Central memory CD8-positive, alpha-beta T cell (primary cell): ENCODE data around the gene C21orf58.
A peak's percentile ranks its signal among the peaks of the same experiment; 100 is the strongest.

Experiments
- ATAC-seq: fragments of 150-1000 bp; cut with Tn5 transposase; replicated peaks from 2 replicates; pipeline ENCODE4 v1.10.0; 2022; ENCODE audit warnings: mild to moderate bottlenecking, moderate FRiP score, moderate number of reproducible peaks; ENCODE audit not compliant: poor library complexity, severe bottlenecking; ENCODE audit errors: extremely low read depth
- DNase-seq, 2 donors: peaks; one replicate each; pipeline ENCODE4 v3.0.0; 2021; ENCODE audit warnings: low spot score in 2 of 2
- H3K27ac Mint-ChIP-seq: one replicate; pipeline ENCODE4 v1.8.0; 2022; ENCODE audit warnings: low read depth, mild to moderate bottlenecking, moderate library complexity, mixed read lengths
- H3K27me3 Mint-ChIP-seq: one replicate; pipeline ENCODE4 v1.8.0; 2022; ENCODE audit warnings: mixed read lengths
- H3K36me3 Mint-ChIP-seq: one replicate; pipeline ENCODE4 v1.8.0; 2022; ENCODE audit warnings: mild to moderate bottlenecking, moderate library complexity, mixed read lengths; ENCODE audit not compliant: insufficient read depth
- H3K4me1 Mint-ChIP-seq: one replicate; pipeline ENCODE4 v1.8.0; 2022; ENCODE audit warnings: mixed read lengths
- H3K4me3 Mint-ChIP-seq: one replicate; pipeline ENCODE4 v1.8.0; 2022; ENCODE audit warnings: mild to moderate bottlenecking, moderate library complexity, mixed read lengths
- H3K9me3 Mint-ChIP-seq: one replicate; pipeline ENCODE4 v1.8.0; 2022; ENCODE audit warnings: mixed read lengths

C21orf58 gene

DNA sequence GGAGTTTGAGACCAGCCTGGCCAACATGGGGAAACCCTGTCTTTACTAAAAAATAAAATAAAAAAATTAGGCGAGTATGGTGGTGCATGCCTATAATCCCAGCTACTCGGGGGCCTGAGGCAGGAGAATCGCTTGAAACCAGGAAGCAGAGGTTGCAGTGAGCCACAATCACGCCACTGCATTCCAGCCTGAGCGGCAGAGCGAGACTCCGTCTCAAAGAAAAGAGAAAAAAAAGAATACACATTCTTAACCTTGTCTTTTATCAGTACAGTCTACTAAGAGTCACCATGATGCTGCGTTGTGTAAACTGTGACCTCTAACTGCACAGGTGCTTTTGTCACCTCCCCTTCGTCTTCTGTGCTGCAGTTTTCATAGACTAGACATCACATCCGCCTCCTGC, 37.5 kb upstream of the C21orf58 start:
- DNase-seq (no peak), ATAC-seq (no peak)
- H3K27ac Mint-ChIP-seq = no peak overlapping the region
- no peaks in the 10 kb centered on the region for H3K27me3 Mint-ChIP-seq
- H3K9me3 Mint-ChIP-seq = no peaks in the 10 kb centered on the region
- H3K4me3 Mint-ChIP-seq = no peak overlapping the region
- peaks cover 36% of the 10 kb centered on the region for H3K36me3 Mint-ChIP-seq
- peaks cover 10% of the 10 kb centered on the region for H3K4me1 Mint-ChIP-seq

DNA sequence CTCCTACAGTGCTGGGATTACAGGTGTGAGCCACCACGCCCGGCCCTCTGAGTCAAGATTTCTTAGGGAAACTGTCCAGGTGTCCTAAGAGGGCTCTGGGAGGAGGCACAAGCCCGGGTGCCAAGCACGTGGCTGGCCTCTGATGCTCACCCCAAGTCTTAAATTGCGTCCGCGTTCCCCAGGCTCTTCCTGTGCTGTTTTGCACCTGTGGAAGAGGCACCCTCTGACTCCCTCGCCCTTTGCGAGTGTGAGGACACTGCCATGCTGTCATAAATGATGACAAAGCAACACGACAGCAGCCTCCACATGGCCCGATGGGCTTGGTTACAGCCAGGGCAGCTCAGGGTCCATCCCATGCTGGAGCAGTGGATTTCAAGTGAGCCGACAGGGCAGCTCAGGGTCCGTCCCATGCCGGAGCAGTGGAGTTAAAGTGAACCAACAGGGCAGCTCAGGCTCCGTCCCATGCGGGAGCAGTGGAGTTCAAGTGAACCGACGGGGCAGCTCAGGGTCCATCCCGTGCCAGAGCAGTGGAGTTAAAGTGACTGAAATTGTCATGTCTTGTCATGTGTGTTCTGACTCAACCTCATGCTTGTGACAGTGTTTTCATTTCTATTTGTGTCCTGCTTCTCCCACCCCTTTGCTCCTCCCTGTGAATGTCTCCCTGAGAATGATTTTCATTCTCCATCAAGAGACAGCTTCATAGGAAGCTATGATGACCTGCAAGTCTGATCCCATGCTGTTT, 34.2 kb upstream of the C21orf58 start:
- Mint-ChIP-seq H3K4me1 (peaks cover 2% of the 10 kb centered on the region), H3K27ac (no peak overlapping the region), H3K4me3 (no peak overlapping the region), H3K9me3 (no peaks in the 10 kb centered on the region), H3K36me3 (peaks cover 38% of the 10 kb centered on the region), H3K27me3 (no peaks in the 10 kb centered on the region)
- ATAC-seq = no peak
- no peak for DNase-seq

DNA sequence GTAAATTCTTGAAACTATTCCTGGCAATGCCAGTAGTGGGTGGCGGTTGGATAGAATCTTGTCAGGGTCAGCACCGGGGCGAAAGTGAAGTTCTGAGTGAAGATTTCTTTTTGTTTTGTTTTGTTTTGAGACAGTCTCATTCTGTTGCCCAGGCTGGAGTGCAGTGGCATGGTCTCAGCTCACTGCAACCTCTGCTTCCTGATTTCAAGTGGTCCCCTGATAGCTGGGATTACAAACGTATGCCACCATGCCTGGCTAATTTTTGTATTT, 33.6 kb upstream of the C21orf58 start:
- no peaks in the 10 kb centered on the region for H3K9me3 Mint-ChIP-seq
- no peaks in the 10 kb centered on the region for H3K4me1 Mint-ChIP-seq
- H3K27ac Mint-ChIP-seq = no peak overlapping the region
- no peak overlapping the region for H3K4me3 Mint-ChIP-seq
- no peaks in the 10 kb centered on the region for H3K27me3 Mint-ChIP-seq
- DNase-seq (no peak), ATAC-seq (no peak)
- peaks cover 38% of the 10 kb centered on the region for H3K36me3 Mint-ChIP-seq

DNA sequence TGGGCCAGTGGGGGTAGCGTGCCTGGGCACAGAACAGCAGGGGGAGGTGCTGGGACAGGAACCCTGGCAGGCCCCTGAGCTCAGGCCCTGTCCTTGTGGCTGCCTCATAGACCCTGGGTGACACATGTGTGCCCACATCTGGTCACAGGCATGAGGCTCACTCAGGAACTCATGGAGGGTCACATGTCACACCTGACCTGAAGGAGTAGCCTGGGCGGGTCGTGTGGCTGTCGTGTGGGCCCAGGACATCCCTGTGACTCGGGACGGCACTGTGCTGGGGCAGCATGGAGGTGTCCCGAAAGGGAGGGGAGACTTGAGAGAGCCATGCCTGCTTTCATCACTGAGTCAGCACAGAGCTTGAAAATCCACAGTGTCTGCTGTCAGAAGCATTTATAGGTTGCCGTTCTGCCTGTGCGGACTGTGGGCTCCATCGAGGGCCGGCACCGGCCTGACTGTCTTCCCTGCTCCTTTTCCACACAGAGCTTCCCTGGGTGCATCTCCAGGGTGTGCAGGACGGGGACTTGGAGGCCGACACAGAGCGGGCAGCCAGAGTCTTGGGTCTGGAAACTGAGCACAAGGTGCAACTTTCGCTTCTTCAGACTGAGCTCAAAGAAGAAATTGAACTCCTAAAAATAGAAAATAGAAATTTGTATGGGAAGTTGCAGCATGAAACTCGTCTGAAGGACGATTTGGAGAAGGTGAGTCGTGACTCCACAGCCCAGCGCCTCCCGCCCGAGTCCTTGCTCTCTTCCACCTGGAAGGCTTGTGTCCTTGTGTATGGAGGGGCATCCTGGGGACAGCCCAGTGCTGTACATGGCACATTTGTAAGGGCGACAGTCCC, 33.0 kb upstream of the C21orf58 start:
- Mint-ChIP-seq H3K36me3 (peaks cover 34% of the 10 kb centered on the region), H3K9me3 (no peaks in the 10 kb centered on the region), H3K27me3 (no peaks in the 10 kb centered on the region), H3K27ac (no peak overlapping the region), H3K4me1 (no peaks in the 10 kb centered on the region), H3K4me3 (no peak overlapping the region)
- DNase-seq (no peak), ATAC-seq (no peak)

DNA sequence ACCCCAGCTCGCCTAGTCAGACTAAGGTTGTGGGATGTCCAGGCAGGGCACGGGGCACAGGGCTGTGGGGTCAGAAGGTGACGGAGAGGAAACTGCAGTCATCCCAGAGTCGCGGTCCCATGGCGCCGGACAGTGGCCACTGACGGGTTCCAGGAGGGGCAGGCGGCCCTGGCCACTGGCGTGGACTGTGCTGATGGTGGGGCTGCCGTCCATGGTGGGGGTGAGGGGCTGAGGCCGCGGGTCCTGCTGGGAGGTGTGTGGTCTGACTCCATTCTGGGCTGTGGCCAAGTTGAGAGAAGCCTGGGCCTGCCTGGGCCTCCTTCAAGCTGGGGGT, 32.3 kb upstream of the C21orf58 start:
- DNase-seq = no peak
- no peaks in the 10 kb centered on the region for H3K27me3 Mint-ChIP-seq
- H3K4me3 Mint-ChIP-seq = no peak overlapping the region
- H3K36me3 Mint-ChIP-seq = peaks cover 35% of the 10 kb centered on the region
- H3K27ac Mint-ChIP-seq = no peak overlapping the region
- H3K4me1 Mint-ChIP-seq = no peaks in the 10 kb centered on the region
- no peaks in the 10 kb centered on the region for H3K9me3 Mint-ChIP-seq
- no peak for ATAC-seq

DNA sequence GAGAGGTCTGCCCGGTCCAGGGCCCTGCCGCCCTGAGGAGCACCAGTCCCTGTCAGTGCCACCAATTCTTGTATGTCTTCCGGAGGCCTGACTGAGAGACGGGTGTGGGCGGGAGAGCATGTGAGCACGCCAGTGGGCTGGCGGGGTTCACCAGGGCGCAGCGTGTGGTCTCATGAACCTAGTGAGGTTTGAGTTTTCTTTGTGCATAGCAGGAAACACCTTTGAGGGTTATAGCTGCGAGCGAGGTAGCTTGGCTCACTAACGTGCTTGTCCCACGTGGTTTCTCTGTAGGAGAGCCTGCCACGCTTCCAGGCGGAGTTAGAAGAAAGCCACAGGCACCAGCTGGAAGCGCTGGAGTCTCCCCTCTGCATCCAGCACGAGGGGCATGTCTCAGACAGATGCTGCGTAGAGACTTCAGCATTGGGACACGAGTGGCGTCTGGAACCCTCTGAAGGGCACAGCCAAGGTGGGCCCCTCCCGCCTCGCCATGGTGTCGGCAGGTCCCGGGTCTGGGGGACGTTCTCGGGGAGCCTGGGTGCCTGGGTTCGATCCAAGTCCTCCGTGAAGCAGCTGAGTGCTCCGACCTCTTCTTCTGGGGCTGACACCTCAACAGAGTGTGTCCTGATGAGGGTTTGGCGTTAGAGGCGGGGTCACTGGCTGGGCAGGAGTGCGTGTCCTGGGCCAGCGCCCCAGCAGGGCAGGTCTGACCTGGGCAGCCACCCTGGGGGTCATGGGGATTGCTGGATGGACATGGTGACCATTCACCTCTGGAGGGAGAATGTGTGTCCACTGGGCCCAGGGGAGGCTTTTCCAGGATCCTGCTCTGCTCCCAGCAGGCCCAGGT, 31.7 kb upstream of the C21orf58 start:
- Mint-ChIP-seq H3K27ac (no peak overlapping the region), H3K9me3 (no peaks in the 10 kb centered on the region), H3K36me3 (peaks cover 38% of the 10 kb centered on the region), H3K4me3 (no peak overlapping the region), H3K27me3 (no peaks in the 10 kb centered on the region), H3K4me1 (no peaks in the 10 kb centered on the region)
- no peak for DNase-seq
- peak; percentile 10 for ATAC-seq

DNA sequence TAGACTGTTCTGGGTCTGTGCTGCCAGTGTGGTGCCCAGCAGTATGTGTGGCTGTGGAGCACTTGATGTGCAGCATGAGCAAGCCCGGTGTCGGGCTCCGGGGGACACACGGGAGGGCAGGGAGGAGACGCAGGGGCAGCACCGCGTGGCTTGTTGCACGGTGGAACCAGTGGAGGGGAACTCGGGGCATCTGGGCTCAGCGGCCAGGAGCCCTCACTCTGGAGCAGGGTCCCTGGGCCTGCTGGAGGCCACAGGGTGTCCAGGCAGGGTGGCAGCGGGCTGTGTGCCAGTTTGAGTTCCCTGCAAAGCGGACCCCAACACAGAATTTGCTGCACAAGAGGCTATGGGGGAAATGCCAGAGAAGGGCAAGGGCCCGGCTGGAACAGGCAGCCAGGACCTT, 30.8 kb upstream of the C21orf58 start:
- no peak overlapping the region for H3K27ac Mint-ChIP-seq
- DNase-seq (no peak), ATAC-seq (no peak)
- H3K4me3 Mint-ChIP-seq = no peak overlapping the region
- no peaks in the 10 kb centered on the region for H3K4me1 Mint-ChIP-seq
- no peaks in the 10 kb centered on the region for H3K9me3 Mint-ChIP-seq
- no peaks in the 10 kb centered on the region for H3K27me3 Mint-ChIP-seq
- peaks cover 35% of the 10 kb centered on the region for H3K36me3 Mint-ChIP-seq

DNA sequence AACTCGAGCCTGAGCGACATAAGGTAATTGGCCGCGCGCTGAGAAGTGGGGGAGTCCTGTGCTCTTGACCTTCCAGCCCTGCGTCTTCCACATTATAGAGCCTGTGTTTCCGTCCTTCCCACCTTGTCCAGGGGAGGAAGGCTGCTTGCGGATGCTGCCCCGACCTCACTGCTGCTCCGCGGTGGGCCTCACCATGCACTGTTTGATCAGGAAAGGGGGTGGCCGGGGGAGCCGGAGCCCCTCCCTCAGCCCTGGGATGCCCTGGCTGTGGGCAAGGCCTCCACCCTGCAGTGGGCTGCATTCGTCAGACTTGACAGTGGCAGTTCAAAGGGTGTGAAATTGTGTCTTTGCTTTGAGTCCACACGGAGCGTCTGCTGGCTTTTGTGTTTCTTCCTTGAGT, 30.4 kb upstream of the C21orf58 start:
- H3K27me3 Mint-ChIP-seq = no peaks in the 10 kb centered on the region
- H3K9me3 Mint-ChIP-seq = no peaks in the 10 kb centered on the region
- H3K36me3 Mint-ChIP-seq = peaks cover 33% of the 10 kb centered on the region
- ATAC-seq = no peak
- H3K4me3 Mint-ChIP-seq = no peak overlapping the region
- DNase-seq = no peak
- no peaks in the 10 kb centered on the region for H3K4me1 Mint-ChIP-seq
- H3K27ac Mint-ChIP-seq = no peak overlapping the region

DNA sequence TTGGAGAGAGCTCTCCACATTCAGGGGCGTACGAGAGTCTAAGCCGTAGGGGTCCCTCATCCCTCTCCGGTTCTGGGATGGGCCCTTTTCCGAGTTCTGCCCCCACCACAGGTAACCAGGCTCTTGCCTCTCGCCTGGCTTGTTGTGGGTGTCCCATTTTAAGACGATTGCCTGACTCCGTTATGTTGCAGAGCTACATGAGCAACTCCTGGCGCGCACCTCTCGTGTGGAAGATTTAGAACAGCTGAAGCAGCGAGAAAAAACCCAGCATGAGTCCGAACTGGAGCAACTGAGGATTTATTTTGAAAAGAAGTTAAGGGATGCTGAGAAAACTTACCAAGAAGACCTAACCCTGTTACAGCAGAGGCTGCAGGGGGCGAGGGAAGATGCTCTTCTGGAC, 29.2 kb upstream of the C21orf58 start:
- Mint-ChIP-seq H3K36me3 (peaks cover 33% of the 10 kb centered on the region), H3K27ac (no peak overlapping the region), H3K4me3 (no peak overlapping the region), H3K4me1 (no peaks in the 10 kb centered on the region), H3K9me3 (no peaks in the 10 kb centered on the region), H3K27me3 (no peaks in the 10 kb centered on the region)
- no peak for DNase-seq
- ATAC-seq = no peak

DNA sequence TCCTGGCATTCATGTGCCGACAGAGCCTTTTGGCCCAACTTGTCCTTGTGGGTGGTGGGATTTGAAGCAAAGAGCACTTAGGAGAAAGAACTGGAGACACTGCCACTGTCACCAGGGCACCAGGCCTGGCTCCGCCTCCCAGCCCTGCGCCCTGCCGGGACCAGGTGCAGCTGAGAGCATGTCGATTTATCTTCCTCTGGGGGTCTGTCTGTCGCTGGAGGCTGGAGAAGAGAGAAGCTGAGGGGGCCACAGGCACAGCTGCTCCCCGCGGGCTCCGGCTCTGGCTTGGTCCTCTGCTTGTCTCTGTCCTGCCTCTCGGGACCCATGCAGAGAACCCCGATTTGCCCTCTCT, 28.5 kb upstream of the C21orf58 start:
- Mint-ChIP-seq H3K4me3 (no peak overlapping the region), H3K4me1 (no peaks in the 10 kb centered on the region), H3K27ac (no peak overlapping the region), H3K9me3 (no peaks in the 10 kb centered on the region), H3K27me3 (no peaks in the 10 kb centered on the region), H3K36me3 (peaks cover 34% of the 10 kb centered on the region)
- no peak for DNase-seq
- no peak for ATAC-seq

DNA sequence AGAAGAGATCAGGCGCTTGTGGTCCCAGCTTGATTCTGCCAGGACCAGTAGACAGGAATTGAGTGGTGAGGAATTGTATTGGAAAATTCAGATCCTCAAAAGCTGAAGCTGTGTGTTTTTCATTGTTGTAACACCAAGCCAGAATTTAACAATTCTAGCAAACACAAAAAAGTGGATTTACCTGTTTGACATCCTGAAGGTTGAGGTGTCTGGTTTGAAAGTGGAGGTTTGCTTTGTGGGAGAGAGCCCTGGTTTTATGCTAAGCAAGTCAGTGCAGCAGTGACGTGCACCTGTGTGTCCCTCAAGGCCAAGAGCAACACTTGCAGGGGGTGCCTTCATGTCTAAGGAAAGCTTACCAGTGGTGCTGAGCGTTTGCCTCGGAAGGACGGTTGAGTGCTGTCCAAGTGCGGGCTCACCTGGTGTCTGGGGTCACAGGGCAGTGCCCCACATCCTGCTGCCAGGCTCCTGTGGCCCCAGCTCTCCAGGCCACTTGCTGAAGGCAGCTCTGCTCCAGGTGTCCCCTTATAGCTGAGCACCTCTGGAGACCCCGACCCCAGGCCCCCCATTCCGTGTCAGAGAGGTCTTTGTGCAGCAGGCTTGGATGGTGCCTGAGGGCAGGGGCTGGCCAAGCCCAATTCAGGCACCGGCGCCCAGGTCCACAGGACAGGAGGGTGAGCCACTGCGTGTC, 27.9 kb upstream of the C21orf58 start:
- DNase-seq (no peak), ATAC-seq (no peak)
- Mint-ChIP-seq H3K27me3 (no peaks in the 10 kb centered on the region), H3K4me1 (no peaks in the 10 kb centered on the region), H3K27ac (no peak overlapping the region), H3K4me3 (no peak overlapping the region), H3K36me3 (peaks cover 33% of the 10 kb centered on the region), H3K9me3 (no peaks in the 10 kb centered on the region)

DNA sequence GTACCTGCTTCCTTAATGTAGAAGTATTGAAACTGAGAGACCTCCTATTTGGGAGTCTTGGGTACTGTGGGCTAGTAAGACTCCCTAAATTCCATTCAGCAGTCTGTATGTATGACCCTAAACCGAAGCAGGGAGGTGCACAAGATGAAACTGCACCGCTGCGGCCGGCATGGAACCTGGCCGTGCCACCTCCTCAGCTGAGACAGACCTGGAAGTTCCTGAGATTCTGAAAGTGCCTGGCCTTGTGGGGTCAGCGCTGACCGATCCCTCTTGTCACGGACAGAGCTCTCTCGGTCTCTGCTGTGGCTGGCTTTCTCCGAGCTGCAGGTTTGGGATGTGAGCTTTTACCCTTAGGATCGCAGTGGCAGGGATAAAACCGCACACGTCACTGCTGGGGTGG, 27.3 kb upstream of the C21orf58 start:
- no peaks in the 10 kb centered on the region for H3K9me3 Mint-ChIP-seq
- DNase-seq (no peak), ATAC-seq (no peak)
- H3K4me1 Mint-ChIP-seq = no peaks in the 10 kb centered on the region
- H3K27ac Mint-ChIP-seq = no peak overlapping the region
- no peak overlapping the region for H3K4me3 Mint-ChIP-seq
- H3K36me3 Mint-ChIP-seq = peaks cover 35% of the 10 kb centered on the region
- no peaks in the 10 kb centered on the region for H3K27me3 Mint-ChIP-seq
